IPS-NIHi11 (cell line): ENCODE measurements around the gene TRAPPC8.
"Not testable (repeated sequence)": the region's sequence is repeated elsewhere in the genome, so short reads cannot be mapped to it uniquely, and the experiment has no call there.

Source experiments
- DNase-seq: peaks from one replicate; pipeline ENCODE4 v3.0.0; 2012; ENCODE audit warnings: mixed read lengths, low spot score

Gene TRAPPC8, protein sequence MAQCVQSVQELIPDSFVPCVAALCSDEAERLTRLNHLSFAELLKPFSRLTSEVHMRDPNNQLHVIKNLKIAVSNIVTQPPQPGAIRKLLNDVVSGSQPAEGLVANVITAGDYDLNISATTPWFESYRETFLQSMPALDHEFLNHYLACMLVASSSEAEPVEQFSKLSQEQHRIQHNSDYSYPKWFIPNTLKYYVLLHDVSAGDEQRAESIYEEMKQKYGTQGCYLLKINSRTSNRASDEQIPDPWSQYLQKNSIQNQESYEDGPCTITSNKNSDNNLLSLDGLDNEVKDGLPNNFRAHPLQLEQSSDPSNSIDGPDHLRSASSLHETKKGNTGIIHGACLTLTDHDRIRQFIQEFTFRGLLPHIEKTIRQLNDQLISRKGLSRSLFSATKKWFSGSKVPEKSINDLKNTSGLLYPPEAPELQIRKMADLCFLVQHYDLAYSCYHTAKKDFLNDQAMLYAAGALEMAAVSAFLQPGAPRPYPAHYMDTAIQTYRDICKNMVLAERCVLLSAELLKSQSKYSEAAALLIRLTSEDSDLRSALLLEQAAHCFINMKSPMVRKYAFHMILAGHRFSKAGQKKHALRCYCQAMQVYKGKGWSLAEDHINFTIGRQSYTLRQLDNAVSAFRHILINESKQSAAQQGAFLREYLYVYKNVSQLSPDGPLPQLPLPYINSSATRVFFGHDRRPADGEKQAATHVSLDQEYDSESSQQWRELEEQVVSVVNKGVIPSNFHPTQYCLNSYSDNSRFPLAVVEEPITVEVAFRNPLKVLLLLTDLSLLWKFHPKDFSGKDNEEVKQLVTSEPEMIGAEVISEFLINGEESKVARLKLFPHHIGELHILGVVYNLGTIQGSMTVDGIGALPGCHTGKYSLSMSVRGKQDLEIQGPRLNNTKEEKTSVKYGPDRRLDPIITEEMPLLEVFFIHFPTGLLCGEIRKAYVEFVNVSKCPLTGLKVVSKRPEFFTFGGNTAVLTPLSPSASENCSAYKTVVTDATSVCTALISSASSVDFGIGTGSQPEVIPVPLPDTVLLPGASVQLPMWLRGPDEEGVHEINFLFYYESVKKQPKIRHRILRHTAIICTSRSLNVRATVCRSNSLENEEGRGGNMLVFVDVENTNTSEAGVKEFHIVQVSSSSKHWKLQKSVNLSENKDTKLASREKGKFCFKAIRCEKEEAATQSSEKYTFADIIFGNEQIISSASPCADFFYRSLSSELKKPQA (N-terminal part only)

DNA sequence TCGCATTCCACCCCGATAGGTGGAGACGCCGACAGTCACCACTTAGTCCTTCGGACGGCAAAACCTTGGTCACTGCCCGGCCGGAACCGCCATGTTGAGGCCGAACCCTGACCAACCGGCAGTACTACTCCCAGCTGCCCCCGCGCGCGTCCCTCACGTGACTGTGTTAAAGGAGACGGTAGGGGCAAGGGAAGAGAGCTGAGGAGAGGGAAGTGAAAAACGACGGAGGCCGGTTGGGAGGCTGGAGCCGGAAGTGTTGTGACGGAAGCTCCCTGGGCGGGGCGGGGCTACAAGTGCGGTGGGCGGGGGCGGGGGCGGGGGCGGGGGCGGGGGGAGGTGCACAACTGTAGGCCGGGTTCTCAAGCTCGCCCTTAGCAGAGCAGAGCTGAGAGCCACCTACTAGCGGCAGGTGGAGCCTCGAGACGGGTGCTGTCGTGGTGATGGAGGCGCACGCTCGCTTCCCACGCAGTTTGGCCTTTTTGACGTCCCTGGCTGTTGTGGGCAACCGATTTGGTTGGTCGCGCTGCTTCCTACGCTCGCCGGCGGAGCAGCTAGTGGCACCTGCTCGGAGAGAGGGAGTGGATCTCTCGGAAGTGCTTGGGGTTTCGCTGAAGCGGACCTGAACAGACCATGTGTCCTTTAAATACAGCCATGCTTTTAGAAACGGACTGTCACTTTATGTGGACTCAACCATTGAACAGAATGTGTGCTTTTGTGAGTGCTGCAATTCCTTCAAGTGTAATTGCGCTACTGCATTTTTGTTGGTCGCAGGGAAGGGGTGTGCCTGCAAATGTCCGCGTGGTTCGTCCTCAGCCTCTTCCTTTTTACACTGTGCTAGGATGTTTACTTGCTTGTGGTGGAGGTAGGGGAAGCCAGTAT, at the start of gene TRAPPC8:
TSS of gene TRAPPC8 (minus strand) at position 130 of the 879 bp plus-strand sequence. CDS start 364 bp downstream, outside the sequence.
- DNase-seq, result peak; percentile 94

DNA sequence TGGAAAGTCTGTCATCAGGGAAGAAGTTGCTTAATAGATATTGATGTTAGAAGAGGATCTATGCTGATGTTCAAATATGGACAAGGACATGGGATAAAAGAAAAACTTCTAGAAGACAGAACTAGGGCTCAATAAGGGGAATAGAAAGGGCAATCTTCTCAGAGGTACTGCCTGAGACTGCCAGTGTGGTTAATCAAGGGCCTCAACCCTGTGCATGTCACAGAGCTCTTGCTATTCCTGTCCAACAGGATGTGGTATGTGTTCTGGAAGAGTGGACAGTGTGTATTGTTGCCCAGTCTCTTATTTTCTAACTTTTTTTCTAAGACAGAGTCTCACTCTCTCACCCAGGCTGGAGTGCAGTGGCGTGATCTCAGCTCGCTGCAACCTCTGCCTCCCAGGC, 47.9 kb upstream of the TRAPPC8 start:
- no peak for DNase-seq

DNA sequence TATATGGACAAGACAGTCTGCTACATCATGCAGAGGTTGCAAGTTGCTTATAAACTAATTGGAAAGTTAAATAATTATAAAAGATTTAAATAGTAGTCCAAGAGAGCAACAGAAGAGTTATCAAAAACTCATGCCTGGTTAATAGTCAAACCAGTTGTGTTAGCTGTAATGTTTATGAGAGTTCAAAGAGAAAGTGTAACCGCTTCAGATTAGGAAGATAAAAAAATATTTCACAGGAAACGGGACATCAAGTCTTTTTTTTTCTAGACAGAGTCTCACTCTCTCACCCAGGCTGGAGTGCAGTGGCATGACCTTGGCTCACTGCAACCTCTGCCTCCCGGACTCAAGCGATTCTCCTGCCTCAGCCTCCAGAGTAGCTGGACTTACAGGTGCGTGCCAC, 41.0 kb upstream of the TRAPPC8 start:
- DNase-seq, result no peak

DNA sequence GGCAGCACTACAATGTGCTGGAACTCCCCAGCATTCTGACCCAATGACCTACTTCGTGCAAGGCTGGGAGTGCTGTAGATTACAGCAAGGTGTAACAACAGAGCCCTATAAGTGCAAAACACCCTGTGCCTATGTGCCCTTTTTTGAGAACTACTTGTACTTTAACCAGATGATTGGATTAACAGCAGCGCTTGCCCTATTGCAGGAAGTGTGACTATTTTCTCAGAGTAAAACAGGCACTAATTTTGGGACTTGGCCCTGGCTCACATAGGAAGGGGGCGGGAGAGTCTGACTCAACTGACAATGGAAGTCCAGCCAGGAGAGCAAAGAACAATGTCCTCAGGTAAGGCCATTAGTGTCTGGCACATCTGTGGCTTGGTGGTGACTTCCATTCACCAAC, 40.1 kb upstream of the TRAPPC8 start:
- DNase-seq, result no peak

DNA sequence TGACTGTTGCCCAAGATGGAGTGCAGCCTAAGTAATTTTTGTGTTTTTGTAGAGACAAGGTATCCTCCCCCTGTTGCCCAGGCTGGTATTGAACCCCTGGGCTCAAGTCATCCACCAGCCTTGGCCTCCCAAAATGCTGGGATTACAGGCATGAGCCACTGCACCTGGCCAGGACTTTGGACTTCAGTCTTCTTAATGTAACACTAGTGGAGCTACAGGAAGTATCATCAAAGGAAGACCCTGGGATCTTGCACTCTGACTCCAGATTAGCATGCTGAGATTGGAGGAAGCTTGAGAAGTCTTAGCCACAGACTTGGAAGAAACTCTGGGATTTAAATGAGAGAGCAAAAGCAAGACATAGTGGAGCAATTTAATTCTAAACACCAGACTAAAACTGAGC, 37.9 kb upstream of the TRAPPC8 start:
- DNase-seq, result no peak

DNA sequence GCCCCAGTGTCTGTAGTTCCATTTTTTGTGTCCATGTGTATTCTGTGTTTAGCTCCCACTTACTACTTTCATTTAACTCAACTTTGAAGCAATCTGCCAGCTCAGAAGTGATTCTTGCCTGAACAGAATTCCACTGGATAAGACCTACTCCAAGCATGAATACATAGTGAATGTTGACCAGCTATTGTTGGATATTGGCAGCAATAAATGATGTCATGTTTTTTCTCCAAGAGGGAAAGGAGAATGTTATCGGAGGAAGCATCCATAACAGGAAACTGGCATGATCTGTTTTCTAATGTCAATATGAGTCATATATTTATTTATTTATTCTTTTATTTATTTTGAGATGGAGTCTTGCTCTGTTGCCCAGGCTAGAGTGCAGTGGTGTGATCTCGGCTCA, 36.8 kb upstream of the TRAPPC8 start:
- DNase-seq, result no peak

DNA sequence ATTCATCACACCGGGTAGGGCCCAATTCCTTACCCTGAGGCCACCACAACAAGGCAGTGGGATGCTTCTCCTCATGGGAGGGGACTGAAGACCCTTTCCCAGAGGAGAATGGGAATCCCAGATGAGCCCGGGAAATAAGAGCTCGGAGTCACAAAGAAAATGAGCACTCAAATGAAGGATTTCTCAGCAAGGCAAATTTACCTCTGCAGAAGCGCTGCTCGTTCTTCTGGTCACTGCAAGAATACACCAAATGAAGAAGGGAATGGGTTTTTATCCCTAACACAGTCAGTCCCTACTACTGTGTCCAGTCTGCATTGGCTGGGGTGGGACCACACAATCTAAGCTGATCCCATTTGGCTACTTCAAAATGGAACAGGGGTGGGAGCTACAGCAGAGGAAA, 35.7 kb upstream of the TRAPPC8 start:
- no peak for DNase-seq

DNA sequence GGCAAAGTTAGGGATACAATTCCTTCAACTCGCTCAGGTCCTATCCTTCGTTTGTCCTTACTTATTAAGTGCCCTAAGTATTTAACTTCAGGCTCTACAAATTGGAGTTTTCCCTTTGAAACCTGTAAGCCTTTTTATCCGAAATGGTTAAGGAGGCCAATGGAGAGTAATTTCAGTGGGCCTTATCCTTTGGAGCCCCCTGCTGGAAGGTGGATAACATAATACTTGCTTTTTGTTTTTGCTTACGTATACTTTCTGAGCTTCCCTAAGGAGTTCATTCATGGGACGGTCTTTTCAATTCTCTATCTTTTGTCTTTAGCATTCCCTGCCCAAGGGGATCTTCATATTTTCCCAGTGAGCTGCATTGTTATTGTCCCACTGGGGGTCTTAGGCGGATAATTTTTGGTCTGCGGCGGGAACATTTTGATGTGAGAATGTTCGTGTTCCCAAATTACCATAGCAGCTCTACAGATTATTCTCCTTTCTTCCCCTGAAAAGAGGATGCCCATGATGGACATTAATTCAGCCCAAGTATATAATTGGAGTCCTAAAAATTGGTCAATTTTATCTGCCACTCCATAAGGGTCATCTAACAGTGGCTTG, 34.4 kb upstream of the TRAPPC8 start:
- DNase-seq, result peak; percentile 42

DNA sequence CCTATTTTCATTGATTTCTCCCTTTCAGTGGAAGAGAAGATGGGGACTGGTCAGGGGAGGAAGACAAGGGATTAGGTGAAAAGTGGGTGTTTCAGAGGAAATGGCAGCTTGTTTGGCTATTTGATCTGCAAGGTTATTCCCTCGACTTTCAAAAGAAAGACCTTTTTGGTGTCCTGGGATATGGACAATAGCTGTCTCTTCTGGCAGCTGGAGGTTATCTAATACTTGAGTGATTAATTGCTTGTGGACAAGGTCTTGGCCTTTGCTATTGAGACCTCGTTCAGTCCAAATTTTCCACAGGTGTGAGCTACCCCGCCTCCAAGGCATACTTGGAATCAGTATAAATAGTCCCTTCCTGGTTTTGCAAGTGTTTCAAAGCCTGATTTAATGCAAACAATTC, 33.3 kb upstream of the TRAPPC8 start:
- DNase-seq, result no peak

DNA sequence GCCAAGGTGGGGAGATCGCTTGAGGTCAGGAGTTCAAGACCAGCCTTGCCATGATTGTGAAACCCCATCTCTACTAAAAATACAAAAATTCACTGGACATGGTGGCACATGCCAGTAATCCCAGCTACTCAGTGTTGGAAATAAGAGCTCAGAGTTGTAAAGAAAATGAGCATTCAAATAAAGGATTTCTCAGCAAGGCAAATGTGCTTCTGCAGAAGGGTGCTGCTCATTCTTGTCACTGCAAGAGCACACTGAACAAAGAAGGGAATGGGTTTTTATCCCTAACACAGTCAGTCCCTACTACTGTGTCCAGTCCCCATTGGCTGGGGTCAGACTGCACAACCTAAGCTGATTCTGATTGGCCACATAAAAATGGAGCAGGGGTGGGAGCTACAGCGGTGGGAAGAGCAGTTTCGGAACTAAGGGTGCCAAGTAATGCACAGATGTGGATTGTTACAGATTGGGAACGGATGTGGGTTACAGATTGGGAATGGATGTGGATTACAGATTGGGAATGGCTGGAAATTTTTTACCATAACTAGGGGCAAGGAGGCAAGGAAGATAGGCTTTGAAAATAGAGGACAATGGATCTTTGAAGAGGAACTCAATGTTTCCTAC, 31.1 kb upstream of the TRAPPC8 start:
- DNase-seq, result no peak

DNA sequence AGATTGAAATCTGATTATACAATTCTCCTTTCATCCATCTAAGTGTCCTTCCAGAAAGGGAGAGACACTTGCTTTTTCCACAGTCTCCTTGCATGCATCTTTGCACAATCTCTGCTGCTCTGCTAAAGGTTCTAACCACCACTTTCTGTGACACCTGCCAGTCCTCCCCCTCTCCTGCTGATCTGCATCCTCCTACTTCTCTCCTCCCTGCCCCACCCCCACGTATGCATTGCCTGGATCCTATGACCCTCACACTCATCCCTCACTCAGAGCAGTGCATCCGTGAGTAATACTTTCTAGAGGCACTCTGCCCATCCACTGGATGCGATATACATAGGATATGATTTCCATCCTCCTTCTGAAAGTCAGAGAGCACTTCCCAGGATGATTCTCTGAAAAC, 27.7 kb upstream of the TRAPPC8 start:
- DNase-seq, result peak; percentile 12

DNA sequence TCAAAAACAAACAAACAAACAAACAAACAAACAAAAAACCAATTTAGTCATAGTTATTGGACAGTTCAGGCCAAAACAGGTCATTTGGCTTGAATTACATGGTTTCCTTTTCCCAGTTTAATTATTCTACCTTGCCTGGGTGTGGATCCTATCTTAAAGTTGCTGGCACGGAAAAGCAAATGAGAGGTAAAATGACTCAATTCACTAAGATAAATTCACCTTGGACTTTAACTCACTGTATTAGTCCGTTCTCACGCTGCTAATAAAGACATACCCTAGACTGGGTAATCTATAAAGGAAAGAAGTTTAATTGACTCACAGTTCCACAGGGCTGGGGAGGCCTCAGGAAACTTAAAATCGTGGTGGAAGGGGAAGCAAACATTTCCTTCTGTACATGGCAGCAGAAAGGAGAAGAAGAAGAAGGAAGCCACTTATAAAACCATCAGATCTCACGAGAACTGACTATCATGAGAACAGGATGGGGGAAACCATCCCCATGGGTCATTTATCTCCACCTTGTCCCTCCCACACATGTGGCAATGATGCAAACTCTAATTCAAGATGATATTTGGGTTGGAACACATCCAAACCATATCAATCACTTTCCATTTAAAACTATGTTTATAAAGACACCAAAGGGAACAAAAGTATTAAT, 22.5 kb upstream of the TRAPPC8 start:
- no peak for DNase-seq

DNA sequence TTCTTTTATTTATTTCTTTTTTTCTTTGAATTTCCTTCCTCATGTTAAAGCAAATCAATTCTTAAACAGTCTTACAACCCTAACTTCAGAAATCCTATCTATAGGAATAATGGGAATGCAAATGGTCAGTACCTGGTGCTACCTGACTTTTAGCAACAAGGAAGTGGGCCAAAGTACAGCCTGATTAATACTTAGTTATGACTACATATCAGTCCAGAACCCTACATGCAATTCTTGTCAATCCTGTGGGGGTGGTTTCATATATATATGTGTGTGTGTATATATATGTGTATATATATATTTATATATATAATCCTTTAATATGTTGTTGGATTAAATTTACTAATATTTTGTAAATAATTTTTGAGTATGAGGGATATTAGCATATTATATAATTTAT, 14.8 kb upstream of the TRAPPC8 start:
- no peak for DNase-seq

DNA sequence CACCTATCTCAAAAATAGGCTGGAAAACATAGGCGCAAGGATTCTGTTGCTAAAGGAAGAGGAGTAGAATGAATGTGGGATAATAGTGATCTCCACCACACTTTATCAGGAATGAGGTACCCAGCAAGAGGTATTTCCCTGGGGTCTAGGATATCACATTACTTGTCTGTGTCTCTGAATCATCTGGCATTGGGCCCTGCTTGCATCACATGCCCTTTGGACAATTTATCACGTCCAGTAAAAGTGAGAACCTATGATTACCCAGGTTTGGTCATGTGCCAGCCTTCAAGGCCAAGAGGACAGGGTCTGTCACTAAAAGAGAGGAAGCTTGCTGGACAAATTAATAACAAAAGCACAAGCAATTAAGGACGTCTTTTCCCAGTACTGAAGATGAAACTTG, 11.4 kb upstream of the TRAPPC8 start:
- no peak for DNase-seq

DNA sequence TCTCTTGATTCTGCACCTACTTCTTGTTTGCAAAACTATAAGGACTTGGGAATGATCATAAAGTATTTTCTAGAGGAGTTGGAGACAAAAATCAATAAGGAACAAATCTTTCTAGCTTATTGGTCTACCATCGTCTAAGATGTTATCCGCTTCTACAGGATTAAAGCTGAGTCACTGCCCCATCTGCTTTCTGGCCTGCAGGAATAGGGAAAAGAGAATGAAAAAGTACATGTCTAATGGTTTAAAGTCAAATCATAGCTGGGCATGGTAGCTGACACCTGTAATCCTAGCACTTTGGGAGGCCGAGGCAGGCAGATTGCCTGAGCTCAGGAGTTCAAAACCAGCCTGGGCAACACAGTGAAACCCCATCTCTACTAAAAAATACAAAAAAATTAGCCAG, 10.8 kb upstream of the TRAPPC8 start:
- not testable (repeated sequence) for DNase-seq

DNA sequence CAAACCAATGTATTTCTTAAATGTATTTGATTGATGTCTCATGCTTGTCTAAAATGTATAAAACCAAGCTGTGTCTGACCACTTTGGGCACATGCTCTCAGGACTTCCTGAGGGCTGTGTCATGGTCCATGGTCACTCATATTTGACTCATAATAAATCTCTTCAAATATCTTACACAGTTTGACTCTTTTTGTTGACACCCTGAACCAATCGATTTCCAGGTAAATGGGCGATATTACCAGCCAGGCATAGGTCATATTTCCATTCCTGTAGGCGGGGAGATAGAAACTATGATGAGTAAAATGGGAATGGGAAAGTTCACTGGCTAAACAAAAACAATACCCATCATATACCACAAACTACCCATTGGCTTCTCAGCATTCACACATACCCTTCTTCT, 9.3 kb upstream of the TRAPPC8 start:
- DNase-seq, result no peak

DNA sequence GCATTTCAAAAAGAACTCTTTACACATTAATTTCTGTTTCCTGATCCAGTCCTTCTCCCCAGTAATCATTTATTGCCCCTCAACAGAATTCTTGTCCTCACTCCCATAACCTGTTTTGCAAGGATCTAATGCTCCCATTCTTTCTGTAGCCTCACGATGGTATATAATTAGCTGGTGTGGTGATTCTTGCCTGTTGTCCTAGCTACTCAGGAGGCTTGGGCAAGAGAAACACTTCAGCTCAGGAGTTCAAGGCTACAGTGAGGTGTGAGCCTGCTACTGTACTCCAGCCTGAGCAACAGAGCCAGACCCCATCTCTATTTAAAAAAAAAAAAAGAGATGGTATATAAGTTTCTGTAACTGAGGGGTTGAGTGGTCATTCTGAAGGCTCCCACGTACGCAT, 7.7 kb upstream of the TRAPPC8 start:
- no peak for DNase-seq

DNA sequence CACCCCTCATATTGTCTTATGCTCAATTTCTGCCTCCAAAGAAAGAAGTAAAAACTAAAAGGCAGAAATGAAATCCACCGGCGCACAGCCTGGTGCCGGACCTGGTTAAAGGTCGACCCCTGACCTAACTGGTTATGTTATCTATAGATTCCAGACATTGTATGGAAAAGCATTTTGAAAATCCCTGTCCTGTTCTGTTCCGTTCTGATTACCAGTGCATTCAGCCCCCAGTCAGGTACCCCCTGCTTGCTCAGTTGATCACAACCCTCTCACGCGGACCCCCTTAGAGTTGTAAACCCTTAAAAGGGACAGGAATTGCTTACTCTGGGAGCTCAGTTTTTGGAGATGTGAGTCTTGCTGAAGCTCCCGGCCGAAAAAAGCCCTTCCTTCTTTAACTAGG, 5.4 kb upstream of the TRAPPC8 start:
- DNase-seq, result not testable (repeated sequence)

DNA sequence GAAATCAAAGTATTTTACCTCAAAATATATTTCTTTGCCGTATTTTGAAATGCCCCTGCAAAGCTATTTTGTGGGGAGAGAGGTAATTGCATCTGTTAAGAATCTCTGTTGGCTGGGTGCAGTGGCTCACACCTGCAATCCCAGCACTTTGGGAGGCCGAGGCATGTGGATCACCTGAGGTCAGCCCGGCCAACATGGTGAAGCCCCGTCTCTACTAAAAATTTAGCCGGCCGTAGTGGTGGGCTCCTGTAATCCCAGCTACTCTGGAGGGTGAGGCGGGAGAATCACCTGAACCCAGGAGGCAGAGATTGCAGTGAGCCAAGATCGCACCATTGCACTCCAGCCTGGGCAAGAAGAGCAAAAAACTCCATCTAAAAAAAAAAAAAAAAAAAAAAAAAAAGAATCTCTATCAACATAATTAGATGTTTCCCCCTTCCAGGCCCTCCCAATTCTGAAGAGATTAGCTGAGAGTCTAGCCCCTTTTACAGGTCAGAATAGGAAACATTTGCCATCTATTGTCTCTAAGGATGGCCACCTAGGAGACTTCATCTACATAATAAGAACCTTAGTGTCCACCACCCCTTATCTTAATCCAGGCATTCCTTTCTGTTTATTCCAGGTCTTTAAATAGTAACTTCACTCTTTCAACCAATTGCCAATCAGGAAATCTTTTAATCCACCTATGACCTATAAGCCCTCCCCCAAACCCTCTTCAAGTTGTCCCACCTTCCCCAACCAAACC, 3.5 kb upstream of the TRAPPC8 start:
- peak; percentile 8 for DNase-seq
